ENCODE data around the gene SLC22A8.
"Not testable (repeated sequence)": the region's sequence is repeated elsewhere in the genome, so short reads cannot be mapped to it uniquely, and the experiment has no call there.

GRCh38 chr11:62945538-62945937 is 70.1 kb downstream of the SLC22A8 start:
- TF ChIP-seq, protein P1, sequence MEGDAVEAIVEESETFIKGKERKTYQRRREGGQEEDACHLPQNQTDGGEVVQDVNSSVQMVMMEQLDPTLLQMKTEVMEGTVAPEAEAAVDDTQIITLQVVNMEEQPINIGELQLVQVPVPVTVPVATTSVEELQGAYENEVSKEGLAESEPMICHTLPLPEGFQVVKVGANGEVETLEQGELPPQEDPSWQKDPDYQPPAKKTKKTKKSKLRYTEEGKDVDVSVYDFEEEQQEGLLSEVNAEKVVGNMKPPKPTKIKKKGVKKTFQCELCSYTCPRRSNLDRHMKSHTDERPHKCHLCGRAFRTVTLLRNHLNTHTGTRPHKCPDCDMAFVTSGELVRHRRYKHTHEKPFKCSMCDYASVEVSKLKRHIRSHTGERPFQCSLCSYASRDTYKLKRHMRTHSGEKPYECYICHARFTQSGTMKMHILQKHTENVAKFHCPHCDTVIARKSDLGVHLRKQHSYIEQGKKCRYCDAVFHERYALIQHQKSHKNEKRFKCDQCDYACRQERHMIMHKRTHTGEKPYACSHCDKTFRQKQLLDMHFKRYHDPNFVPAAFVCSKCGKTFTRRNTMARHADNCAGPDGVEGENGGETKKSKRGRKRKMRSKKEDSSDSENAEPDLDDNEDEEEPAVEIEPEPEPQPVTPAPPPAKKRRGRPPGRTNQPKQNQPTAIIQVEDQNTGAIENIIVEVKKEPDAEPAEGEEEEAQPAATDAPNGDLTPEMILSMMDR (conservative IDR thresholded peaks at IDR 0.05; ENCODE audit: low read depth, low read length): not testable (repeated sequence)
- not testable (repeated sequence) for TF ChIP-seq EZH2 (IDR thresholded peaks at IDR 0.05; ENCODE audit: borderline replicate concordance, low read depth, low read length, poor library complexity, severe bottlenecking)

Data from A673 (cell line).